LoVo (cell line): ENCODE measurements around the gene SRGAP3.

Source experiments
- DNase-seq: peaks from one replicate; pipeline ENCODE4 v3.0.0-alpha.2; 2016; ENCODE audit warnings: low spot score

SRGAP3 gene

GRCh38 chr3:9143184-9143583 lies 106.3 kb downstream of the SRGAP3 start:
- DNase-seq = no peak

GRCh38 chr3:9142362-9142761 lies 107.1 kb downstream of the SRGAP3 start:
- no peak for DNase-seq

GRCh38 chr3:9141928-9142289 lies 107.5 kb downstream of the SRGAP3 start:
- no peak for DNase-seq

- no peak for DNase-seq
Observed at GRCh38 chr3:9139366-9139765, 110.1 kb downstream of the SRGAP3 start.

DNA sequence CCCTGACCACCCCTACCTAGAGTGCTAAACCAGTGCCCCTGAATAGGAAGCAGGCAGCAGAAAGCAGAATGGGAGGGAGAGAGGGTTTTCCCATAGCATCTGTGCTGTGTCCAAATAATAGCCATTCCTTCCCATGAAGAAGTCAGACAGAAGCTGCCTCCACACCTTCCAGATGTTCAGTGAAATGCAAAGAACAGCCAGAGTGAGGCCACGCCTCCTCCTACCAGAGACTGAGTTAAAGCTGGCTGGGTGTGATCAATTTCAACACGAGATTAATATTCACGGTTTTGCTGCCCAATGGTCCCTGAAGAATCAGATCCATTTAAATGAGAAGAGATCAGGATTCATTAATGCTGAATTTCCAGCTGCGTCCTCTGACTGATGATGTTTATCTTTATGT lies 111.8 kb downstream of the SRGAP3 start:
- no peak for DNase-seq

- DNase-seq = no peak
Observed at GRCh38 chr3:9136746-9137465, 112.5 kb downstream of the SRGAP3 start.

DNA sequence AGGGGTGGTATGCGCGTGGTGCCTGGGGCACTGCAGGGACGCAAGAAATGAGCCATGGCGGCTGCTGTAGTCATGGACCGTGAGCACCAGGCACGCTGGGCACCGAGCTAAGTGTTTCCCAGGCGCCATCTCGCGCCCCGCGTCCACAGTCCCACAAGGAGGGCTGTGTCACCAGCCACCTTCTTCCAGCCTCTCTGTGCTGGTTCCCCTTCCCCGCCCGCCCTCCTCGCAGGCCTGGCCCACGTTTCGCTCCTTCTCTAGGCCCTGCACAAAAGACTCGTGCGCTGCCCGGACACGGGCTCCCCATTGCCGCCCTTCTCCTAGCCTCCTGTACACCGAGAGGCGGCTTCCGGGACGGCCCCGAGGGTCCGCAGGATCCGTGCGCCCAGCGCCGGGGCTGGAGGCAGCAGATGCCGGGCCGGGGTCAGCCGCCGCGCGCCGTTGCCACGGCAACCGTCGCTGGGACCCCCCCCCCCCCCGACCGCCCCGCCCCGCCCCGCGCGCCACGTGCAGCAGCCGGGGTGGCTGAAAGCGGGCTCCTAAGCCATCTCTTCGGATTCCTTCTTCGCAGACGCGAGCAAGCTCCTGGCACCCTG lies 113.4 kb downstream of the SRGAP3 start:
- DNase-seq = no peak

DNA sequence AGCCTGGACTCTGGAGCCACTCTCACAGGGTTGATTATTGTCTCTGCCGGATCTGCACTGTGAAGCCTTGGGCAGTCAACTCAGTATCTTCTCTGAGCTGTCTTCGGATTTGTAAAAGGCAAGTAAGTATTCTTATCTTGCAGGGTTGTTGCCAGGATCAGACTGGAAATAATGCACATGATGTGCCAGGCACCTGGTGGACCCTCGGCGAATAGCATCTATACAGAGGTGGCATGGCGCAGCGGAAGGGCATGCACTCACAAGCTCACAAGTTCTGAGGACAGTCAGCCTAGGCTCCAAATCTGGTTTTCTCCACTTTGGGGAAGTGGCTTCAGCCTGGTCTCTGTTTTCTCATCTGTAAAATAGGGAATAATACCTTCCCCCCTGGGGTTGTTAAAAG lies 113.9 kb downstream of the SRGAP3 start:
- no peak for DNase-seq

DNA sequence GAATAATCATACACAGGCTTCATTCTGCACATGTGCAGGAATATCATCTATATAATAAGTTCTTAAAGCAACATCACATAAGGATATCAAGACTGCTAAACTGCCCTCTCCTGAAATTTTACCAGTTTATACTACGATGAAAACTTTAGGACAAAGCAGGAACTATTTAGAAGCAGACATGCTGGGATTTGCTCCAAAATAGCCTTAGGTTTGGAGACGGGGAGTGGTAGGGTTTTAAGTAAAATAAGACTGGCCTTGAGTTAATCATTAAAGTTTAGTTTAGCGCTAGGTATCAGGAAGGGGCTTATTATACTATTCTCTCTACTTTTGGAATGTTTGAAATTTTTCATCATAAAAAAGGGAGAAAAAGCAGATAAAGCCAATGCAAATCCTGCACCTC lies 115.8 kb downstream of the SRGAP3 start:
- DNase-seq = no peak

DNA sequence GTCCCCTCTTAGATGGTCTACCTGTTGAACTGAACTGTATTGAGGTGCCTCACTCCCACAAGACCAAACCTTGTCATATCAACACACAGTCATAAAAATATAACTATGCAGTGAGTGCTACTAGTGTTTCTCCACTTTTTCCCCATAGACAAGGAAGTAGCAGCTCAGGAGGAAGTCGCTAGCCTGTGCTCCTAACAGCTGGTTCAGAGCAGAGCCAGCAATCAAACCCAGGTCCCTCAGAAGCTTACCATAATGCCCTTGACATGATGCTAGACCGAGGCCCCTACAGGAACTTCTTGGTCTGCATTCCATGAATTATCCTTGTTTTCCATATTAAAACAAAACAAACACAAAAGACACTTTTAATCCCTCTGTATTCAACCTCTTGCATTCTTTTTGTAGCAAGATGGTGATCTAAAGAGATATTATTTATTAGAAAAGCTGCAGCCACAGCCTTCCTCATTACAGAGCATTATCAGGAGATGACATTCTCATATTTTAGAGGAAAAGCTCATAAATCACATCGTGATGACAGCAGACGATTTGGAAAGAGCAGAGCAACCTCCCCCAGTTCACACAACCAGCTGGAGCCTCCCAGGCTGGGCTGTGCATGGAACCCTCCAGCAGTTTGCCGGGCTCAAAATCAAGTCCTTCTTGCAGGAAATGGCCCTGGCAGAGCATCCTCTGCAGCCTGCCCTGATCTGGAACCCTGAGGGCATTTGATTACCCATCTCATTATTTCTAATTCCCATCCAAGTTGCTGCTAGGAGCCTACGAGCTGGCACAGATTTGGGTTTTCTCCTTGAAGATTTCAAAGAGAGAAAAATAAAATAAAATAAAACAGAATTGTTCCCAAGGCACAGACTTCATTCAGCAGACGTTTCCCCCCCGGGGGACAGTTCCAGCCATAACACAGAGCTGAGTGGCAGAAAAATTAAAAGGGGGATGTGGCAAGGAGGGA lies 118.8 kb downstream of the SRGAP3 start:
- DNase-seq = no peak

DNA sequence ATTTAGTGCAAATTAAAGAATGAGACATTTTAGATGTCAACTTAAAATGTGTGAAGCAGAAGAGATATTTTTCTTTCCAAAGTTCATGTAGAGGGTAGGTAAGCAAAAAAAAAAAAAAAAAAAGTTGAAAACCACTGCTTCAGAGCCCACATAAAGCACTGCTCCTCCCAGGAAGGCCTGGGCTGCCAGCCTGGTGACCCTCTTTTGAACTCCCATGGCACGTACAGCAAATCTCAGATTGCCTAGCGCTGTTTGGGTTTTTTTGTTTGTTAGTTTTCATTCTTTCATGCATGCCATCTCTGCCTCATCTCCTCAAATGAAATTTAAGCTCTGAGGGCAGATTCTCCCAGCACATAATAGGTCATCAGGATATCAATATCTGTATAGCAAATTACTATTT lies 120.1 kb downstream of the SRGAP3 start:
- no peak for DNase-seq

- no peak for DNase-seq
Observed at GRCh38 chr3:9125278-9125951, 124.0 kb downstream of the SRGAP3 start.

GRCh38 chr3:9124730-9125129 lies 124.7 kb downstream of the SRGAP3 start:
- DNase-seq = no peak

GRCh38 chr3:9123840-9124239 lies 125.6 kb downstream of the SRGAP3 start:
- no peak for DNase-seq

DNA sequence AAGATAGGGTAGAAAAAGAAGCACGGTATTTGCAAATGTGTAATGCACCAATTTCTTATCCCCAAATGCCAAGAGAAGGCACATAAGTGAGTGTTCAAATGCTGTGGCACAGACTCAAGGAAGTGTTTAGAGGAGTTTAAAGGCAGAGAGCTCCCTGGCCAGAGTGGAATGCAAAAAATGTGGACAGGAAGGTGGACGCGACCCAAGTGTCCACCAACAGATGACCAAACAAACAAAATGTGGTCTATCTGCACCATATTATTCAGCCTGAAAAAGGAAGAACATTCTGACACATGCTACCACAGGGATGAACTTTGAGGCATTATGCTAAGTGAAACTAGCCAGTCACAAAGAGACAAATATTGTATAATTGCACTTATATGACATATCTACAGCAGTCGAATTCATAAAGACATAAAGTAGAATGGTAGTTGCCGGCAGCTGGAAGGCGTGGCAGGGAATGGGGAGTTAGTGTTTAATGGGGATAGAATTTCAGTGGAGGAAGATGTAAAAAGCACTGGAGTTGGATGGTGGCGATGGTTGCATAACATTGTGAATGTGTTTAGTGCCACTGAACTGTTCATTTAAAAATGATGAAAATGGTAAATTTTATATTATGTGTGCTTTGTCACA lies 126.6 kb downstream of the SRGAP3 start:
- DNase-seq = peak; percentile 1

- no peak for DNase-seq
Observed at GRCh38 chr3:9121366-9122001, 128.0 kb downstream of the SRGAP3 start.

DNA sequence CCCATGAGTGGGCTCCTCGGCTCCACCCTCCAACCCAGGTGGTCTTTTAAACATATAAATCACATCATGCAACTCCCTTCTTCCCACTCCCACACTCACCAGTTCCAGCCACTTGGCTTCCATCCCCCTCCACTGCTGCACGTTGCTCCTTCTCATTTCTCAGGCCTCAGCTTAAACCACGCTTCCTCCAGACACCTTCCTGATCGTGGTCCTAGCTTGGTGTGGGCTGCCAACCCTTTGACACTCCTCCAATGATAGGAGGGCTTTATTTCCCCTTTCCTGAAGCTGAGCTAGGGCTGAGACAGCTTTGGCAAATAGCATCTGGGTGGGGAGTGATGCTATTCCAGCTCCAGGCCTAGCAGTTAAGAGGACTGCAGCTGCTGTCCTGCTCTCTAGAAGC lies 130.1 kb downstream of the SRGAP3 start:
- no peak for DNase-seq

GRCh38 chr3:9118222-9118621 lies 131.2 kb downstream of the SRGAP3 start:
- no peak for DNase-seq

DNA sequence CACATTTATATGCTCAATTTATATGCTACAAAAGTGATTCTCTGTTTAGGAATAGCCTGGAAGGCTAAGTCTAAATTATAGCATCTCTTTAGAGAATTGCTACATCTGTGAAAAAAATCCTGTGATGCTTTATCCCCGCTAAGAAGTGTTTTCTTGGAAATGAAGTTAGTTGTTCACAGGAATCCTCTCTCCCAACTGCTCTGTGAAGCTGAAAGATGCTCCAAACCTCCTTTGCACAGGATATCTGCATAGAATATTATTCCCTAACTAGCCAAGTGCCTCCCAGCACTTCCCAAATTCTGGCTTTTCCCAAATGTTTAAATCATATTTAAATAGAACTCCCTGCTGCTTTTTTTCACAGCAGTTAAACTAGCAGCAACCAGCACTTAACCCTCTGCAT lies 132.2 kb downstream of the SRGAP3 start:
- no peak for DNase-seq

GRCh38 chr3:9116336-9116735 lies 133.1 kb downstream of the SRGAP3 start:
- no peak for DNase-seq

DNA sequence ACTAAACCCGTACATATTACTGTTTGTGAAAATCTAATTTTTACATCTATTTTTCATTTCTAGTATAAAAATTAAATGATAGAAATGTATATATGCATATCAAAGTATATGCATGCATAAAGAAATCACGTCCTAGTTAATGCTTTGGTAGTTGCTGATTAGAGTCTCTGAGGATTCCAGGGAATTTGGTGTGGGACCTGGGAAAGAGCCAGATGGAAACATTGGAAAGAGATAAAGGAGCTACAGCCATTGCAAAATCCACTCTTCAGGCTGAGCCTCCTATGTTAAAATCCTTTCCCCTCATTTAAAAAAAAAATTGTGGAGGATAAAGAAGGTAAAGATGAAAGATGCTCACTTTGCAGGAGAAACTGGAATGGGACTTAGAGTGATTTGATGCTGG lies 134.1 kb downstream of the SRGAP3 start:
- DNase-seq = no peak
